ENCODE data around the gene ARL4A. TPM values are rescaled to one million over a fixed set of nuclear protein-coding genes. Genes with fewer than 3 reads are reported as not detected.

The ARL4A gene, protein sequence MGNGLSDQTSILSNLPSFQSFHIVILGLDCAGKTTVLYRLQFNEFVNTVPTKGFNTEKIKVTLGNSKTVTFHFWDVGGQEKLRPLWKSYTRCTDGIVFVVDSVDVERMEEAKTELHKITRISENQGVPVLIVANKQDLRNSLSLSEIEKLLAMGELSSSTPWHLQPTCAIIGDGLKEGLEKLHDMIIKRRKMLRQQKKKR
- polyA plus RNA-seq (9.5 to 17.1 TPM (median 13.6 TPM) in 3 replicates), polyA minus RNA-seq (2.9 to 12.4 TPM (median 8.9 TPM) in 3 replicates)
- polyA plus RNA-seq (2011; ENCODE audit: low read depth): 49.0 TPM
- polyA plus RNA-seq (2011; cell fraction: cytosol; rRNA removed): 11.4 and 20.1 TPM in 2 replicates
- polyA plus RNA-seq (2011; cell fraction: nucleus; rRNA removed): 10.4 and 12.5 TPM in 2 replicates
- 12.9 and 38.0 TPM in 2 replicates for polyA plus RNA-seq (2012; ENCODE audit: low replicate concordance)
- polyA minus RNA-seq (2011; cell fraction: cytosol; rRNA and poly(A)+ RNA removed): 5.6 TPM
- polyA minus RNA-seq (2011; cell fraction: nucleus; rRNA and poly(A)+ RNA removed): 3.4 and 6.0 TPM in 2 replicates

DNA sequence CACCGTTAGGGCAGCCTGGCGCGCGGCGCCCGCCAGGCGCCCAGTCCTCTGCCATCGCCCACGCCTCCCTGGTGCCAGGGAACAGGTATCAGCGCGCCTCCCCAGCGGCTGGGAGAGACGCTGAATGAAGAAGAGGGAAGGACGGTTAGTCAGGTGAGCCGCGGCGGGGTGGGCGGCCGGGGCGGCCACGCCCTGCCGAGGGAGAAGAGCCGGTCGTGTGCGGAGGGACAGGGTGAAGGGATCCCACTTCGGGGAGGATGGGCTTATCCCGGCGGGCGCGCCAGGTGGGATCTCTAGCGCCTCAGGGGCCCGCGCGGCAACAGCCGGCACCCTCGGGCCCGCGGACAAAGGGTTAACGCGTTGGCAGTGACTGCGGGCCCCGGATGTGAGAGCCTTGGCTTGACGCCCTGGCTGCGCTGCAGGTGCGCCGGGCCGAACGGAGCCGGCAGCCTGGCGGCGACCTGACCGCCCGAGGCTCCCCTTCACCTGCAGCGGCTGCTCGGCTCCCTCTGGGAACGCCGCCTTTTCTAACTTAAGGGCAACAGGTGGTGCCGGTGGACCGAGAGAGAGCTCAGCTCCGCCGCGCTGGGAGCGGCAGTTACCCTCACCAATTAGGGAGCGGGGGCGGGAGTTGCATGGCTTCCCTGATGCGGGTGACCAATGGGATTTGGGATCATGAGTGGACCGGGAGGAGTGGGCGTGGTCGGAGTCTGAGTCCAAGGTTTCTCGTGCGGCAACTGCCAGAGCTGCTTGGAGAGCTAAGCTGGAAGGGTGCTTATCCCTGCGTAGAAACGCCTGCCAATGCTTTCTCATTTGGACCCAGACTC, at the start of gene ARL4A:
Gene ARL4A (plus strand): TSS at position 743 of the 827 bp plus-strand sequence. CDS start 622 bp downstream, outside the sequence.
- peak within 1 kb of the TSS; percentile 80 for H3K4me2 ChIP-seq (ENCODE audit: control insufficient read depth, extremely low read depth, insufficient read depth, low read depth, low read length)
- dilution Hi-C loops (cut with MboI; ENCODE audit: extremely low pct_ligation_motif_present, low sequenced_read_pairs): loop anchor here (25.0 kb wide), 1 partner anchor 575 kb away; no protein-coding TSS in a partner anchor
- H3K27me3 ChIP-seq (ENCODE audit: control insufficient read depth, extremely low read depth, insufficient read depth, low read length): no peaks in the 10 kb centered on the region
- peak within 1 kb of the TSS; percentile 87 for H3K9ac ChIP-seq (ENCODE audit: control insufficient read depth, extremely low read depth, insufficient read depth, low read length)
- peak within 1 kb of the TSS; percentile 69 to 97 (median 91) for H3K4me3 ChIP-seq (ENCODE audit: control insufficient read depth in 2 of 3, extremely low read depth in 1 of 3, insufficient read depth in 2 of 3, low read depth in 1 of 3, low read length in 3 of 3)
- H4K20me1 ChIP-seq (ENCODE audit: control insufficient read depth, extremely low read depth, insufficient read depth, low read length): no peaks in the 10 kb centered on the region
- H3K4me1 ChIP-seq (ENCODE audit: control insufficient read depth, extremely low read depth, insufficient read depth, low read length): peaks cover 8% of the 10 kb centered on the region
- DNase-seq (ENCODE audit: low read depth, low spot score): peak; percentile 75
- peak; percentile 83 for FAIRE-seq
- H2AFZ ChIP-seq (ENCODE audit: control insufficient read depth, low read length): peak within 1 kb of the TSS; percentile 90
- no peak for TF ChIP-seq EZH2 (IDR thresholded peaks at IDR 0.05; ENCODE audit: low read length)
- TF ChIP-seq, protein P1, sequence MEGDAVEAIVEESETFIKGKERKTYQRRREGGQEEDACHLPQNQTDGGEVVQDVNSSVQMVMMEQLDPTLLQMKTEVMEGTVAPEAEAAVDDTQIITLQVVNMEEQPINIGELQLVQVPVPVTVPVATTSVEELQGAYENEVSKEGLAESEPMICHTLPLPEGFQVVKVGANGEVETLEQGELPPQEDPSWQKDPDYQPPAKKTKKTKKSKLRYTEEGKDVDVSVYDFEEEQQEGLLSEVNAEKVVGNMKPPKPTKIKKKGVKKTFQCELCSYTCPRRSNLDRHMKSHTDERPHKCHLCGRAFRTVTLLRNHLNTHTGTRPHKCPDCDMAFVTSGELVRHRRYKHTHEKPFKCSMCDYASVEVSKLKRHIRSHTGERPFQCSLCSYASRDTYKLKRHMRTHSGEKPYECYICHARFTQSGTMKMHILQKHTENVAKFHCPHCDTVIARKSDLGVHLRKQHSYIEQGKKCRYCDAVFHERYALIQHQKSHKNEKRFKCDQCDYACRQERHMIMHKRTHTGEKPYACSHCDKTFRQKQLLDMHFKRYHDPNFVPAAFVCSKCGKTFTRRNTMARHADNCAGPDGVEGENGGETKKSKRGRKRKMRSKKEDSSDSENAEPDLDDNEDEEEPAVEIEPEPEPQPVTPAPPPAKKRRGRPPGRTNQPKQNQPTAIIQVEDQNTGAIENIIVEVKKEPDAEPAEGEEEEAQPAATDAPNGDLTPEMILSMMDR (optimal IDR thresholded peaks at IDR 0.05 in 1 of 3, IDR thresholded peaks at IDR 0.05 in 1 of 3, conservative IDR thresholded peaks at IDR 0.05 in 1 of 3; ENCODE audit: extremely low read depth in 1 of 3, insufficient read depth in 2 of 3, low read length in 3 of 3): peak in 2 of 3 experiments; percentile 63 to 73
- no peaks in the 10 kb centered on the region for H3K9me1 ChIP-seq (ENCODE audit: control insufficient read depth, extremely low read depth, insufficient read depth, low read length)
- no peaks in the 10 kb centered on the region for H3K36me3 ChIP-seq (ENCODE audit: control insufficient read depth in 2 of 2, extremely low read depth in 1 of 2, insufficient read depth in 2 of 2, low read length in 2 of 2)
- no peaks in the 10 kb centered on the region for H3K9me3 ChIP-seq (ENCODE audit: control insufficient read depth, low read depth, low read length)
- peak within 1 kb of the TSS; percentile 75 for H3K27ac ChIP-seq (ENCODE audit: control insufficient read depth, insufficient read depth, low read length)
- peaks cover 37% of the 10 kb centered on the region for H3K79me2 ChIP-seq (ENCODE audit: control insufficient read depth, insufficient read depth, low read length)

GRCh38 chr7:12637819-12638592, 49.4 kb upstream of the ARL4A start:
- DNase-seq (ENCODE audit: low read depth, low spot score) (no peak), FAIRE-seq (no peak)
- H3K36me3 ChIP-seq (ENCODE audit: control insufficient read depth in 2 of 2, extremely low read depth in 1 of 2, insufficient read depth in 2 of 2, low read length in 2 of 2): no peaks in the 10 kb centered on the region
- peaks cover 6% of the 10 kb centered on the region for H3K4me1 ChIP-seq (ENCODE audit: control insufficient read depth, extremely low read depth, insufficient read depth, low read length)
- H3K27ac ChIP-seq (ENCODE audit: control insufficient read depth, insufficient read depth, low read length): no peak overlapping the region
- no peaks in the 10 kb centered on the region for H3K9me1 ChIP-seq (ENCODE audit: control insufficient read depth, extremely low read depth, insufficient read depth, low read length)
- no peak overlapping the region for H3K4me3 ChIP-seq (ENCODE audit: control insufficient read depth in 2 of 3, extremely low read depth in 1 of 3, insufficient read depth in 2 of 3, low read depth in 1 of 3, low read length in 3 of 3)
- H3K79me2 ChIP-seq (ENCODE audit: control insufficient read depth, insufficient read depth, low read length): no peaks in the 10 kb centered on the region
- H3K9me3 ChIP-seq (ENCODE audit: control insufficient read depth, low read depth, low read length): no peaks in the 10 kb centered on the region
- no peak overlapping the region for H3K9ac ChIP-seq (ENCODE audit: control insufficient read depth, extremely low read depth, insufficient read depth, low read length)
- H3K27me3 ChIP-seq (ENCODE audit: control insufficient read depth, extremely low read depth, insufficient read depth, low read length): no peaks in the 10 kb centered on the region
- H3K4me2 ChIP-seq (ENCODE audit: control insufficient read depth, extremely low read depth, insufficient read depth, low read depth, low read length): peak overlapping the region; percentile 42
- peak overlapping the region; percentile 65 for H2AFZ ChIP-seq (ENCODE audit: control insufficient read depth, low read length)
- TF ChIP-seq, protein P1 (optimal IDR thresholded peaks at IDR 0.05 in 1 of 3, IDR thresholded peaks at IDR 0.05 in 1 of 3, conservative IDR thresholded peaks at IDR 0.05 in 1 of 3; ENCODE audit: extremely low read depth in 1 of 3, insufficient read depth in 2 of 3, low read length in 3 of 3): no peak
- no peaks in the 10 kb centered on the region for H4K20me1 ChIP-seq (ENCODE audit: control insufficient read depth, extremely low read depth, insufficient read depth, low read length)
- dilution Hi-C loops (cut with MboI; ENCODE audit: extremely low pct_ligation_motif_present, low sequenced_read_pairs): no loop called here

All from keratinocyte (primary cell).